ENCODE results near the gene MAN1C1. TPM values are rescaled to one million over a fixed set of nuclear protein-coding genes. Genes with fewer than 3 reads are reported as not detected.
A peak's percentile ranks its signal among the peaks of the same experiment; 100 is the strongest.

Gene MAN1C1
- total RNA-seq = 2.6 TPM

DNA sequence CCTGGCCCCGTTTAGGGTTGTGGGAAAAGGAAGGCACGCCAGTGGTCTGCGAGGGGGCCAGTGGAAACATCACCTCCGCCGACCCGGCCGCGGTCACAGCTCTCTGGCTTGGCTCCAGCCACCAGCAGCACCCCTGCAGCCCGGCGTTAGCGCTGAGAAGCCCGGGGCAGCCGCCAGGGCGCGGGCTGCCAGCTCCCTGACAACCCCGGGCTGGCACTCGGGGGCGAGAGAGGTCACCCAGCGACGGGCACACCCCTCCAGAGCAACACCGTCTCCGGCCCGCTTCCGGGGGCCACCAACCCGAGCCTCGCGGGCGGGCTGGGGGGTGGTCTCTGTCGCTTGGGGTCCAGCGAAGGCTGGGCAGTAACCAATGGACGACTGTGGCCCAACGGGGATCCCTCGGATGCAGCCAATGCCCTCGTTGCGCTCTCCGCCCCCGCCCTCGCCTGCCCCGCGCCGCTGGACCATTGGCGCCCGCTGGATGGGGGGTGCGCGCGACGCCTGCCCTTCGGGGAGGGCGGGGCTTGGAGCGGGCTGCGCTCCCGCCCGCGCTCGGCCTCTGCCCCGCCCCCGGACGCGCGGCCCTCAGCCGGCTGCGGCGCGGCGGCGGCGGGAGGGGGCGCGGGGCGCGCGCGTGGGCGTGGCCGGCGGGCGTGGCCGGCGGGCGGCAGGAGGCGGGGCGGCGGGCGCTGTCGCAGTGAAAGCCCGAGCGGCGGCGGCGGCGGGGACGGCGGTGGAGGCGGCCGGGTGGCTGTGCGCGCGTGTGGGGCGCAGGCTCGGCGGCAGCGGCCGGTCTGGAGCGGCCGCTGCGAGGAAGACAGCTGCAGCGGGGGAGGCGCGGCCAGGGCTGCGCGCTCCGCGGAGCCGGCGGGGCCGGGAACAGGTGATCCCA, at the start of gene MAN1C1:
MAN1C1 (plus strand) TSS at position 697 of the 892 bp plus-strand sequence. CDS start 1,007 bp downstream, outside the sequence.
- peak; percentile 86 for ATAC-seq

DNA sequence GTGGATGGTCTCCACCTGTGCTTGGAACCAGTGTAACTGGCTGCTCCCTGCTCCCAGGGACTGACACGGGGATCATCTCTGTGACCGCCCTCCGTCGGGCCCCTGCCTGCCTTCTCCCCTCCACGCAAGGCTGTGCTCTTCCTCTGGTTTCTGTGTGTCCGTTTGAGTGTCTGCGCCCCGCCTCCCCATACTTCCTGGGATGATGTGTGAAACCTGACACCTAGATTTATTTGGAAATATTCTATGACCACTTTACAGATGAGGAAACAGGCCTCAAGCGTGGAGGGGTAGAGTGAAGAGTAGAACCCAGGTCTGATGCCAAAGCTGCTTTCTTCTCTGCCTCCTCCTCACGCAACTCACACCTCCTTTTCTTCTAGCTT, 48.9 kb upstream of the MAN1C1 start:
- ATAC-seq = no peak

- peak; percentile 83 for ATAC-seq
These were observed 48.3 kb upstream of the MAN1C1 start for GRCh38 chr1:25568090-25568833.

DNA sequence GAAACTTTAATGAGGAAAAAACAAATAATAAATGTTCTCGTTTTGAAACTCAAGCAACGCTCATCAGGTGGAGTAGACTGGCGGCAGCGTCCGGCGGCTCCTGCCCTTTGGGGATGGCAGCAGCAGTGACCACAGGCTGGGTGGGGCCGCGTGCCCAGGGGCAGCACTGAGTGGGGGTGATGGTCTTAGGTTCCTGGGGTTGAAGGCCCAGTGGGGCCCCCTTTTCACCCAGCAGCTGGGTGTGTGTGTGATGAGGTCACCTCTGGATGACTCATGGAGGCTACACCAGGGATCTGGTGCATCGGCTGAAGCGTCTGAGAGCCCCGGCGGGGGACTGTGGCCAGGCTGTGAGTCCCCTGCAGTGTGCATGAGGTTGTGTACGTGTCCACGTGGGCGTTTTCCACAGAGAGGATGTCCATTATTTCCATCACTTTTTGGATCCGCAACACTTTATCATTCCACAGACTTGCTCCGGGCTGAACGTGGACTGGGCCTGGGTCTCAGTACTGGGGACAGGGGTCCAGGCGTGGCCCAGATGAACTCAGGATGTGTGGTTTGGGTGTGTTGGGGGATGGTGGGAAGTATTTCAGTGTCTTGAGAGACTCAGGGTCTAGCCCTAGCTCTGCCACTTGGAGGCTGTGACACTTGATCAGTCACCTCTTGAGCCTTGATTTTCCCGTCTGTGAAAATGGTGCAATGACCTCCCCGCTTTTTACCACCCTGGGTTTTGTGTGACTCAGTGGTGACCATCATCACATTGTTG, 47.6 kb upstream of the MAN1C1 start:
- peak; percentile 64 for ATAC-seq

DNA sequence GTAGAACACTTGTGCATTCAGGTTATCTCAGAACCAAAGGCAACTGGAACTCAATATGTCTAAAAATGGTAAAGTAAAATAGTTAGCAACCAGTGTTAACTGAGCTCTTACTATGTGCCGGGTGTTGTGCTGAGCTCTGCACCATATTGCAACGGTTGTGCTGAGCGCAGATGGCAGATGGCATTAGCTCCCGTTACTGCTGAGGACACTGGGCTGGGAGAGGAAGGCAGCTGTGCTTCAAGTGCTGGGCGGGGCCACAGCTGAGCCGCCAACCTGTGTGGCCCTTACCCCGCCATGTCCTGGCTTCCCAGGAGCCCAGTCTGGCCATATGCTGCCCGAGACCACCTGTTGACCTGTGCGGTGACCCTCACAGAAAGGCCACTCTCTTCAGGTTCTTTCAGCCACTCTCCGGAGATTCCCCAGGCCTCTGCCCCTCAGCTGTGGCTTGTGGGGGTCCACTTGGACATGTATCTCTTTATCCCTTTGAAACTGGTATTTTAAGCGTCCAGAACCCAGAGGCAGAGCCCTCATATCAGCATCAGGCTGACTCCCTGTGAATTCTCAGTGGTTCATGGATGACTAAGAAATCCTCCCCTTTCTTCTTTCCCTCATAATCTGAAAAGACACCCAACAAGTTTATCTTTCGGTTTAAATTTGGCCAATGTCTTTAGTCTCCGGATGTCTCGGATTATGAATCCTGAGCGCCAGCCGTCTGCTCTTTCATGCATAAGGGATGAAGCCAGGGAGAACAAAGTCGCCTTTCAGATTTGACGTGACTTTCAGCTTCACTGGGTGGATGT, 46.8 kb upstream of the MAN1C1 start:
- no peak for ATAC-seq

- no peak for ATAC-seq
These were observed 45.6 kb upstream of the MAN1C1 start for GRCh38 chr1:25570798-25571521.

GRCh38 chr1:25571522-25571970, 45.0 kb upstream of the MAN1C1 start:
- no peak for ATAC-seq

DNA sequence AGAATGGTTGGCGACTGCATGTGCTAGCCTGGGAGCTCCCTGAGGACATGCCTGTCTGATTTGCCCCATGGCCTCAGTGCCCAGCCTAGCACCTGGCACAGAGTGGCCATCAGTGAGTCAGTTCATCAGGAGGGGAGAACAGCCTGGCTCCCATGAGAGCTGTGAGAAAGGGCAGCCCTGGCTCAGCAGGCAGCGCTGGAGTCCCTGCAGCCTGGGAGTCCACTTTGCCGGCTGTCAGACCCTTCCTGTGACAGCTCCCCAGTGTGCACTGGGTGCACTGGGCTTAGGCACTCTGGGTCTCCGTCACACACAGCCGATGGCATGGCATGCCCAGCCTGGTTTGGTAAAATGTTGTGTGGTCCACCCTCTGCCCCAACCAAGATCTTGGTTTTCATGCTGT, 44.5 kb upstream of the MAN1C1 start:
- no peak for ATAC-seq

DNA sequence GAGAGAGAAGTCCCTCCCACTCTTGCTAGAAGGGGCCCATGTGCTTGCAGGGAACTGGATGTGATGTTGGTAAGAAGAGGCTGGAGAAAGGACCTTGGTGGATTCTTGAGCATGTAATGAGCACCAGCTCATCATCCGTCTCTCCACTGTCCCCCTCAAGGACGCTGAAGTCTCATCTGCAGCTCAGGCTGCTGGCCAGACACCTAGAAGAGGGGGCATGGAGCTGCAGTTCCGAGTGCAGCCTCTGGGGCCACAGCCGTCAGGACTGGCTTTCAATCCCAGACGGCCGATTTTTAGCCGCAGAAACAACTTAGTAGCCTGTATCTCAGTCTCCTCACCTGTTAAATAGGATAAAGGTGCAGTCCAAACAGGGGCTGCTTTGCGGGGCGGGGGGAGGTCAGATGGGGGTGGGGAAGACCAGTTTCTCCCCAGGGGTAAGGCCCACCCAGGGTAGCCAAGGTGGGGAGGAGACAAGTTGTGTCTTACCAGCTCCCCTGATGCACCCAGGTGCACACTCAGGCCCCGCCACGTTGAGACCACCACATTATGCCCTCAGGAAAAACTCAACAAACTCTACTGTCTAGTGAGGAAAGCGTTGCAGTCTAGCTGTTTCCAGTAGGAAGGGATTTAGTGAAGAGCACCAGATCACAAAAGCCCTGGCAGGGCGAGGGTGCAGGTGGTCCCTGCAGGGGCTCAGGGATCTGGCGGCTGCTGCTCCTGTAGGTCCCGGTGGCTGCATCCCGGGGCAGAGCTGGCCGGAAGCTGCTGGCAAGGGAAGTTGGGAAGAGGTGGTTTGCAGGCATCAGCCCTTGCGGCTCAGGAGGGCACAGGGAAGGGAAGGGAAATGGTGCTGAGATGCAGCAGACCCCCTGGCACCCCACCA, 43.6 kb upstream of the MAN1C1 start:
- peak; percentile 14 for ATAC-seq

GRCh38 chr1:25573591-25573930, 43.0 kb upstream of the MAN1C1 start:
- ATAC-seq = peak; percentile 14

DNA sequence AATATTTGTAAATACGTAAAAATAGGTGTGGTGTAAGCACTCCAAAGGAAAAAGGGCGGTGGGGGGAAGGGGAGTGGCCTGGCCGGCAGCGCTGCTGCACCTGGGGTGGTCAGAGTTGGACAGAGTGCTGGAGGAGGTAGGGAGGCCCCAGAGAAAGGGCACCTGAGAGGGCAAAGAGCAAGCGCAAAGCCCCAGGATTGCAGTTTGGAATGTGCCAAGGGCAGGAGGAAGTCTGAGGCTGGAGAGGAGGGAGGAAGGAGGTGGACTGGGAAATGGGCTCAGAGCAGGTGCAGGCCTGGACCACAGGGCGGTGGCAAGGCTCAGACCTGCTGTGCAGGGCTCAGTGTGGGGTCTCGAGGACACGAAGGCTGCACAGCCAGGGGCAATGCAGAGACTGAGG, 42.6 kb upstream of the MAN1C1 start:
- no peak for ATAC-seq

DNA sequence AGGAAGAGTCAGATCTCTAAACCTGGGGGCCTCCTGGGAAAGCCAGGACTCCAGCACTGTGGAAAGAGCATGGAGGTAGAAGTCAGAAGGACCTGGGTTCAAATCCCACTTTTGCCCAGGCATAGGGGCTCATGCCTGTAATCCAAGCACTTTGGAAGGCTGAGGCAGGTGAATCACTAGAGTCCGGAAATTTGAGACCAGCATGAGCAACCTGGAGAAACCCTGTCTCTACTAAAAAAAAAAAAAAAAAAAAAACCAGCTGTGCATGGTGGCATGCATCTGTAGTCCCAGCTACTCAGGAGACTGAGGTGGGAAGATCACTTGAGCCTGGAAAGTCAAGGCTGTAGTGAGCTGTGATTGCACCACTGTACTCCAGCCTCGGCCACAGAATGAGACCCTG, 41.4 kb upstream of the MAN1C1 start:
- ATAC-seq = no peak

- ATAC-seq = no peak
These were observed 40.0 kb upstream of the MAN1C1 start for GRCh38 chr1:25576459-25577133.

- ATAC-seq = peak; percentile 5
These were observed 39.3 kb upstream of the MAN1C1 start for GRCh38 chr1:25577134-25577920.

GRCh38 chr1:25579292-25580252, 37.0 kb upstream of the MAN1C1 start:
- no peak for ATAC-seq

- no peak for ATAC-seq
These were observed 35.7 kb upstream of the MAN1C1 start for GRCh38 chr1:25580927-25581326.

GRCh38 chr1:25581764-25582163, 34.8 kb upstream of the MAN1C1 start:
- no peak for ATAC-seq

All from esophagus mucosa (tissue), 1 donor.